Activated CD4-positive, alpha-beta T cell treated with anti-CD3 and anti-CD28 coated beads for 24 hours (primary cell): ENCODE results near the gene ABCB6.
A peak's percentile ranks its signal among the peaks of the same experiment; 100 is the strongest.
"Not testable (repeated sequence)": the region's sequence is repeated elsewhere in the genome, so short reads cannot be mapped to it uniquely, and the experiment has no call there.

Experiments
- DNase-seq, 2 donors: peaks; one replicate each; pipeline ENCODE4 v3.0.0-alpha.2; 2020; ENCODE audit warnings: low read depth in 2 of 2

The ABCB6 gene

DNA sequence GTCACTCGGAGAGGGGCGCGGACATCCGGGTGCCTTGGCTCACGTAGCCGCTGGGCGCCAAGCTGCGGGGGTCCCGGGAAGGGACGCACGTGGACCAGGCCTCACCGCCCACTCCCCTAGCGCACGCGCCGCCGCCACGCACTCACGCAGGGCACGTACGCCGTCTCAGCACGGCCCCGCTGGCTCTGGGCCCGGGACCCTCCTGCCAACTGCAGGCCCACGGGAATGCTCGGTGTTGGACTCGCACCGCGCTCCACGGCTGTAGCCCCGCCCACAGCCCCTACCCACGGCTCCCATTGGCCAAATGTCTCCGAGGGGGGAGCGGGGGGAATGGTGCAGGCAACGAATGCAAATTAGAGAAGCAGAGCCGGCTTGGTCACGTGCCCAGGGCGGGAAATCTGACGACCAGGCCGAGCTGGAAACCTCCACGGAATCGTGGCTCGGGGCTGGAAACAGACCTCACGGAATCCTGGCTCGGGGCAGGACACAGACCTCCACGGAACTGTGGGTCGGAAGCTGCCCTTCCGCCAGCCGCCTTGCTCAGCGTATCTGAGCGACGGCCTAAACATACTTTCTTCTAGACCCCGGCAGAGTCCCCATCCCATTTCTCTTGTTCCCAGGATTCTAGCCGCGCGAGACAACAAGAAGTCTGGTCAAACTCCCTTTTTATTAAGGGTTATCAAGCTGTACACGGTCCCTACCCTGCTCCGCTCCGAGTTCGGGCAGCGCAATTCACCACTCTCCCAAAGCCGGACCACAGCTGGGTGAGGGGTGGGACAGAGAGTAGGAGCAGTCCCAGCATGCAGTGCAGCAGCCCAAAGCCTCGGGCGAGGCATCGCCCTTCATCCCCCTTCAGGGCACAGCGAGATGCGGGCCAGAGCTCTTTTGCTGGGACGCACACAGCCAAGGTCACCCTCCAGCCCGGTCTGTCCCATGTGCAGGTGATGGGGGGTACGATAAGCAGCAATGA is at the start of gene ABCB6:
Gene ABCB6, minus strand, starts transcription at position 227 of the 970 bp plus-strand sequence. CDS start 285 bp downstream, outside the sequence.
- peak; percentile 83 to 87 for DNase-seq

DNA sequence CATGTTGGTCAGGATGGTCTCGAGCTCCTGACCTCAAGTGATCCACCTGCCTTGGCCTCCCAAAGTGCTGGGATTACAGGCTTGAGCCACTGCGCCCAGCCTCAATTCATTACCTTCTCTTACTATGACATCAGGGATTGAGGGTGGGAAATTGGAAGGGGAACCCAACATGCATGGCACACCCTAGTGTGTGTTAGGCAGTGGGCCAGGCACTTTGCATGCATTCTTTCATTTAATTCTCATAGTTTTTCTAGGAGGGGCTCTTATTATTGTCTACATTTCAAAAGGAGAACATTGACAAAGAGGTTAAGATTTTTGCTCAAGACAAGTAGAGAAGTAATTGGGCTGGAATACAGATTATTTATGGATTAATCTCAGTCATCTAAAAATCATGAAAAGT is 49.5 kb upstream of the ABCB6 start:
- no peak for DNase-seq

- DNase-seq, result no peak
These were observed 48.1 kb upstream of the ABCB6 start for GRCh38 chr2:219266886-219267285.

GRCh38 chr2:219266232-219266631 is 47.5 kb upstream of the ABCB6 start:
- DNase-seq, result no peak

GRCh38 chr2:219261024-219261855 is 42.5 kb upstream of the ABCB6 start:
- DNase-seq, result no peak

- not testable (repeated sequence) for DNase-seq
These were observed 40.2 kb upstream of the ABCB6 start for GRCh38 chr2:219258942-219259341.

- DNase-seq, result no peak
These were observed 35.9 kb upstream of the ABCB6 start for GRCh38 chr2:219254590-219255201.

- DNase-seq, result peak; percentile 85 to 89
These were observed 35.2 kb upstream of the ABCB6 start, which contains the start of gene TUBA4A for GRCh38 chr2:219253753-219254589. TSS of gene TUBA4A (minus strand) at chr2:219253918. CDS start at chr2:219253858, 60 bp downstream.

GRCh38 chr2:219252900-219253752 is 34.4 kb upstream of the ABCB6 start, which contains the start of gene TUBA4B:
TSS of gene TUBA4B (plus strand) at chr2:219253243. CDS start at chr2:219253408, 165 bp downstream.
- DNase-seq, result peak in 1 of 2 donors; percentile 43

DNA sequence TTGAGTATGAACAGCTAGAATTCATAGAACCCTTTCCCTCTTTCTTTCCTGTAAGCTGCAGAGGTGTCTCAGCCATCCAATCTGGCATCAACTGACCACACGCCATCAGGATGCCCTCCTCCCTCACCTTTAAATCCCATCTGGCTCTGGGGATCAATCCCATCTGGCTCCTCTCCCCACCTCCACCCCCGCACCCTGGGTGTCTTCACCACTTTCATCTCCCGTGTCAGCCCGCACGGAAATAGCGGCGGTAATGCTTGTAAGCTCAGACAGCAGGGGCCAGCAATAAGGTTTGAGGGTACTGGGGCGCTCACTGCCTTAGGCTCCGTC is 33.8 kb upstream of the ABCB6 start:
- no peak for DNase-seq

- DNase-seq, result no peak
These were observed 33.3 kb upstream of the ABCB6 start for GRCh38 chr2:219252084-219252483.

- no peak for DNase-seq
These were observed 32.9 kb upstream of the ABCB6 start for GRCh38 chr2:219251656-219252055.

DNA sequence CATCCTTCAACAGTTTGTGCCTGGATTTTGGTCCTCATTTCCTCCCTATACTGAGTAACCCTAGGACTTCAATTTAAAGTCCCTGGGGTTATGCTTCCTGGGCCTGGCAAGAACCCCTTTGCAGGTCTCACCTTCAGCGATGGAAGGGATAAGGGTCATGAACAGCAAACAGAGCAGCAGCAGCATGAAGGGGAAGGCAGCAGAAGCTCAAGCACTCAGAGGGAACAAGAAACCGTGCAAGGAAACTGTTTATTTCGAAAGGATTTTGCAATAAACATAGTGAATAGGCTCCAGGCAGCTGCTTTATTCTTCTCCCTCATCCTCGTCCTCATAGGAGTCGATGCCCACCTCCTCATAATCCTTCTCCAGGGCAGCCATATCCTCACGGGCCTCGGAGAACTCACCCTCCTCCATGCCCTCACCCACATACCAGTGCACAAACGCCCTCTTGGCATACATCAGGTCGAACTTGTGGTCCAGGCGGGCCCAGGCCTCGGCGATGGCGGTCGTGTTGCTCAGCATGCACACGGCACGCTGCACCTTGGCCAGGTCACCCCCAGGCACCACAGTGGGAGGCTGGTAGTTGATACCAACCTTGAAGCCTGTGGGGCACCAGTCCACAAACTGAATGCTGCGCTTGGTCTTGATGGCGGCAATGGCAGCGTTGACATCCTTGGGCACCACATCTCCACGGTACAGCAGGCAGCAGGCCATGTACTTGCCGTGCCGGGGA is 31.5 kb upstream of the ABCB6 start:
- no peak for DNase-seq

GRCh38 chr2:219249203-219249980 is 30.6 kb upstream of the ABCB6 start:
- peak in 1 of 2 donors; percentile 25 for DNase-seq

GRCh38 chr2:219248845-219249202 is 30.1 kb upstream of the ABCB6 start:
- DNase-seq, result no peak

GRCh38 chr2:219247678-219248642 is 29.2 kb upstream of the ABCB6 start:
- peak in 1 of 2 donors; percentile 33 for DNase-seq

- no peak for DNase-seq
These were observed 27.8 kb upstream of the ABCB6 start for GRCh38 chr2:219246559-219246958.

DNA sequence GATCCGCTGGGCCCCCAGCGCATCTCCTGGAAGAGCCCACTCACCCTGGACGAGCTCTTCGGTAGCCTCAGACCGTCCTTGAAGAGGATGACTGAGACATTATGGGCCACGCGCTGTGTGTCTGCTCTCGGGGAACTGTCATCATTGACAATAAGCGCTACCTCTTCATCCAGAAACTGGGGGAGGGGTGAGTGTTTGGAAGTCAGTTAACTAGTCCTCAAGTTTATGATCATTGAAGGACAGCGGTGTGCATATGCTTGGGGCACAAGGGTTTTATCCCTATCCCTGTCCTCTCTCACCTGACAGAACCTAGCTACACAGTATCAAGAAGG is 27.1 kb upstream of the ABCB6 start:
- DNase-seq, result no peak
